ENCODE data around the gene DNAJC7.

The DNAJC7 gene

DNA sequence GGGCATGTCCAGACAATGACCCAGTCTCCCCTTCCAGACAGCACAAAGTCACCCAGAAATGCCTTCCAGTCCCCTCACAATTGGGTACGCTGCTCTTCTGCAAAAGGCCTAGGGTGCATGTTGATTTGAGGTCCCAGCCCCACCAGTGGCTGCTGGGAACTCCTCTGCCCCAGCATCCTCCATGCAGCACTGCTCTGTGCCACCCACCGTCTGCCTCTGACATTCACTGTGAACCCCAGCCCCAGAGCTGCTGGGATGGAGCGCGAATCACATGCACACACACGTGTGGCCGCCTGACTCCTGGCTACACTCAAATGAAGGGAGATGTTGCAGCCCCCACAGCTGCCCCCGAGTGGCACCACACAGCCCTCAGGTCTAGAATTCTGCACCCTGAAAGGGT lies 34.4 kb upstream of the DNAJC7 start:
- no peak for TF ChIP-seq CTCF (IDR thresholded peaks at IDR 0.05; ENCODE audit: control insufficient read depth, insufficient read depth, low read depth, low read length, missing control alignments)
- H3K4me3 ChIP-seq (ENCODE audit: control insufficient read depth, low read depth, low read length), result no peak overlapping the region
- DNase-seq (ENCODE audit: low read depth), result no peak

GRCh38 chr17:42051013-42051400 lies 33.8 kb upstream of the DNAJC7 start:
- no peak overlapping the region for H3K4me3 ChIP-seq (ENCODE audit: control insufficient read depth, low read depth, low read length)
- DNase-seq (ENCODE audit: low read depth), result no peak
- TF ChIP-seq CTCF (IDR thresholded peaks at IDR 0.05; ENCODE audit: control insufficient read depth, insufficient read depth, low read depth, low read length, missing control alignments), result no peak

GRCh38 chr17:42050393-42051012 lies 33.3 kb upstream of the DNAJC7 start, which contains the start of gene C17orf113:
TSS of gene C17orf113 (minus strand) at chr17:42050601. CDS start at chr17:42043376, 7,225 bp downstream.
- TF ChIP-seq CTCF (IDR thresholded peaks at IDR 0.05; ENCODE audit: control insufficient read depth, insufficient read depth, low read depth, low read length, missing control alignments), result peak; percentile 27
- H3K4me3 ChIP-seq (ENCODE audit: control insufficient read depth, low read depth, low read length), result peak within 1 kb of the TSS; percentile 50
- DNase-seq (ENCODE audit: low read depth), result no peak

DNA sequence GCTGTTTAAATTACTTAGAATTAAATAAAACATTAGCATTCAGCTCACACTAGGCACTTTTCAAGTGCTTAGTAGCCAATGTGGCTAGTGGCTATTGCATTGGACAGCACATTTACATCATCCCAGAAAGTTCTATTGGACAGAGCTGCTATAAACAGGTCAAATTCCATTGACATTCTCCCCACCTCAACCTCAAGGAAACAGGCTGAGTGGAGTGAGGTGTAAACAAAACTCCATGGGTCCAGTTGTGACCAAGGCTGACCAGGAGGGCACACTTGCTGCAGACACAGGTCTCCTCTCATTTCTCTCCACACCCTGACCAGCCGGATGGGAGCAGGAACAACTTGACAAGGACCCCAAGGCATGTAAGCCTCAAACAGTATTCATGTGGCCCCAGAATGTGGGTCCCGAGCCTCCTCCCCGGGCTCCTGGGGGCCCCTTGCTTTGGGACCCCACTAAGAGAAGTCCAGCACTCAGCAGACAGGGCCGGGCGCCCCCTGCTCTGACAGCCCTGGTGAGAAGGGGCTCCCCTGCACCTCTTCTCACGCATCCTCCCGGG lies 32.7 kb upstream of the DNAJC7 start:
- no peak for DNase-seq (ENCODE audit: low read depth)
- H3K4me3 ChIP-seq (ENCODE audit: control insufficient read depth, low read depth, low read length), result peak overlapping the region; percentile 50
- TF ChIP-seq CTCF (IDR thresholded peaks at IDR 0.05; ENCODE audit: control insufficient read depth, insufficient read depth, low read depth, low read length, missing control alignments), result no peak

- no peak overlapping the region for H3K4me3 ChIP-seq (ENCODE audit: control insufficient read depth, low read depth, low read length)
- DNase-seq (ENCODE audit: low read depth), result no peak
- no peak for TF ChIP-seq CTCF (IDR thresholded peaks at IDR 0.05; ENCODE audit: control insufficient read depth, insufficient read depth, low read depth, low read length, missing control alignments)
These were observed 30.1 kb upstream of the DNAJC7 start for GRCh38 chr17:42047343-42047742.

DNA sequence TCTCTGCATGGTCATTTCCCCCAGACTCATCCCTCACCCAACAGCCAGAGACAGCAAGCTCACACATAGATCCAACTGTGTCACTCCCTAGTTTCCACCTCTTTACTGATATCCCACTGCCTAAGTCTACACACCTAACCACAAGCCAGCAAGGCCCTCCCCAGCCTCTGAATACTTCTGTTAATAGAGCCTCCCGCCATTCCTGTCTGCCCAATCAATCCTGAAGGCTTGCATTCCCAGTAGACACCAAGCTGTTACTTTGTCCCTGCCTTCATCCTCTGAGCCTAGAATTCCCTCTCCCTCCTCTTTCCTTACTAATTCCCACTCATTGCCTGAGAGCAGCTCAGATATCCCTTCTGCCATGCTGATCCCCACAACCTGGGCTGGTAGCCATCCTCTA lies 28.5 kb upstream of the DNAJC7 start:
- no peak for DNase-seq (ENCODE audit: low read depth)
- no peak for TF ChIP-seq CTCF (IDR thresholded peaks at IDR 0.05; ENCODE audit: control insufficient read depth, insufficient read depth, low read depth, low read length, missing control alignments)
- H3K4me3 ChIP-seq (ENCODE audit: control insufficient read depth, low read depth, low read length), result no peak overlapping the region
